ENCODE results near the gene ASCL3.
"Not testable (repeated sequence)": the region's sequence is repeated elsewhere in the genome, so short reads cannot be mapped to it uniquely, and the experiment has no call there.

The ASCL3 gene

DNA sequence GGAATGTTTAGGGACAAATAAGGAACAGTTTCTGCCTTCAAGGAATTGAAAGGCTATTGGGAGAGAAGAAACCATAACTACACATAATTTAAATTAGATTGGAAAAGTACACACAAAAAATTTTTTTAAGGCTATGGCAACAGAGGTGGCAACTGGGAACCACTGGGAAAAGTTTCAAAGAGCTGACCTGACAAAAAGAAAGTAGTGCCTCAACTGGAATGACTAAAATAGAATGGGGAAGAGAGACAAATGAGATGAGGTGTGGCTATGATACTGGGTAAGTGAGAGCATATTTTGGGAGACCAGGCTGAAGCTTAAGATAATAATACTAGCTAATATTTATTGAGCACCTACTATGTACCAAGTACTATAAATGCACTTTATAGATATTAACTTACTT, 34.7 kb downstream of the ASCL3 start:
- DNase-seq: no peak

GRCh38 chr11:8907116-8907515, 35.7 kb downstream of the ASCL3 start:
- no peak for DNase-seq

DNA sequence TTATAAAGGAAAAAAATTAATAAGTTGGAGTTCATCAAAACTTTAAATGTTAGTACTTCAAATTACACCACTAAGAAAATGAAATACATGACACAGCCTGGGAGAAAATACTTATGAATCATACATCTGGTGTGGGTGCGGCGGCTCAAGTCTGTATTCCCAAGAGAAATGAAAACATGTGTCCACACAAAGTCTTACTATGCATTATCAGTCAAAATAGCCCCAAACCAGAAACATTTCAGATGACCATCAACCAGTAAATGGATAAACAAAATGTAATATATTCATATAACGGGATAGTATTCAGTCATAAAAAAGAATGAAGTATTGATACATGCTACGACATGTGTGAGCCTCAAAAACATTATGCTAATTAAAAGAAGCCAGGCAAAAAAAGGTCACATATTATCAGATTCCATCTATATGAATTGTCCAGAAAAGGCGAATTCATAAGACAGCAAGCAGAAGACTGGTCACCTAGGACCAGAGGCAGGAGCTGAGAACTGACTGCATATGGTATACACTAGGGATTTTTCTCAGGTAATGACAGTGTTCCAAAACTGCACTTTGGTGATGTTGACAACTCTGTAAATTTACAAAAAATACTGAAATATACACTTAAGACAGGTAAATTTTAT, 37.2 kb downstream of the ASCL3 start:
- DNase-seq: no peak

DNA sequence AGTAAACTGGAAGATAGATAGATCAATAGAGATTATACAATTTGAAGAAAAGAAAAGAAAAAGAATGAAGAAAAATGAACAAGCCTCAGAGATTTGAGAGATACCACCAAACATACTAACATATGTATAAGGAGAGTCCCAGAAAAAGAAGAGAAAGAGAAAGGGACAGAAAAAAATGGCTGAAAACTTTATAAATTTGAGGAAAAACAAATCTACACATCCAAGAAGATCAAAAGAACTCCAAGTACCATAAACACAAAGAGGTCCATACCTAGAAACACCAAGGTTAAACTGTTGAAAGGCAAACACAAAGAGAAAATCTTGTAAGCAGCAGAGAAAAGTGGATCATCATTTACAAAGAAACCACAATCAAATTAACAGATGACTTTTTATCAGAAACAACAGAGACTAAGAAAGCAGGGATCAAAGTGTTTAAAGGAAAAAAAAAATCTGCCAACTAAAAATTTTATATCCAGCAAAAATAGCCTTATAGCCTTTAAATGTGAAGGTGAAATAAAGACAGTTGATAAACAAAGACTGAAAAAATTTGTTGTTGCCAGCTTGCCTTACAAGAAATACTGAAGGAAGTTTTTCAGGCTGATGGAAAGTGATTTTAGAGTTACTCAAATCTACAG, 43.6 kb downstream of the ASCL3 start:
- no peak for DNase-seq

DNA sequence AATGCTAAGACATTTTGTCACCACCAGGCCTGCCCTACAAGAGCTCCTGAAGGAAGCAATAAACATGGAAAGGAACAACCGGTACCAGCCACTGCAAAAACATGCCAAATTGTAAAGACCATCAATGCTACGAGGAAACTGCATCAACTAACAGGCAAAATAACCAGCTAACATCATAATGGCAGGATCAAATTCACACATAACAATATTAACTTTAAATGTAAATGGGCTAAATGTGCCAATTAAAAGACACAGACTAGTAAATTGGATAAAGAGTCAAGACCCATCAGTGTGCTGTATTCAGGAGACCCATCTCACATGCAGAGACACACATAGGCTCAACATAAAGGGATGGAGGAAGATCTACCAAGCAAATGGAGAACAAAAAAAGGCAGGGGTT, 51.6 kb downstream of the ASCL3 start:
- DNase-seq: not testable (repeated sequence)
